Glutamatergic neuron (in vitro differentiated cells): Measurements from ENCODE around the gene RGS16. TPM values are rescaled to one million over a fixed set of nuclear protein-coding genes. Genes with fewer than 3 reads are reported as not detected.

Experiments
- DNase-seq: peaks from one replicate; pipeline ENCODE4 v3.0.0; 2022
- H3K27ac Mint-ChIP-seq: one replicate; pipeline ENCODE4 v1.8.0; 2020; ENCODE audit warnings: mild to moderate bottlenecking, mixed read lengths, inconsistent platforms; ENCODE audit not compliant: unreplicated experiment
- H3K27me3 Mint-ChIP-seq: one replicate; pipeline ENCODE4 v1.8.0; 2020; ENCODE audit warnings: mild to moderate bottlenecking, moderate library complexity, mixed read lengths, inconsistent platforms; ENCODE audit not compliant: unreplicated experiment
- H3K36me3 Mint-ChIP-seq: one replicate; pipeline ENCODE4 v1.8.0; 2020; ENCODE audit warnings: mild to moderate bottlenecking, mixed read lengths, inconsistent platforms; ENCODE audit not compliant: unreplicated experiment
- H3K4me1 Mint-ChIP-seq: one replicate; pipeline ENCODE4 v1.8.0; 2020; ENCODE audit warnings: mild to moderate bottlenecking, low read depth, mixed read lengths, inconsistent platforms; ENCODE audit not compliant: unreplicated experiment
- H3K4me3 Mint-ChIP-seq: one replicate; pipeline ENCODE4 v1.8.0; 2020; ENCODE audit warnings: mild to moderate bottlenecking, mixed read lengths, inconsistent platforms; ENCODE audit not compliant: unreplicated experiment
- H3K9me3 Mint-ChIP-seq: one replicate; pipeline ENCODE4 v1.8.0; 2020; ENCODE audit warnings: mild to moderate bottlenecking, moderate library complexity, mixed read lengths, inconsistent platforms; ENCODE audit not compliant: unreplicated experiment
- total RNA-seq: library from RNA; stranded (reverse); fragmentation: NEBNext Ultra II Directional; extraction: Animal tissue kit (Norgen Biotek cat#: 25700); gene quantifications from one replicate; pipeline ENCODE4 v1.2.1, GENCODE V29; 2021; ENCODE audit not compliant: unreplicated experiment
- TF ChIP-seq, protein P1 (sequence below): fragments of 200-600 bp; sonication (generic); IDR thresholded peaks from one replicate; pipeline ENCODE4 v1.5.0; 2021; ENCODE audit not compliant: partially characterized antibody, unreplicated experiment

The RGS16 gene
- total RNA-seq, 1 donor from 2014 or later, result 37.2 TPM

DNA sequence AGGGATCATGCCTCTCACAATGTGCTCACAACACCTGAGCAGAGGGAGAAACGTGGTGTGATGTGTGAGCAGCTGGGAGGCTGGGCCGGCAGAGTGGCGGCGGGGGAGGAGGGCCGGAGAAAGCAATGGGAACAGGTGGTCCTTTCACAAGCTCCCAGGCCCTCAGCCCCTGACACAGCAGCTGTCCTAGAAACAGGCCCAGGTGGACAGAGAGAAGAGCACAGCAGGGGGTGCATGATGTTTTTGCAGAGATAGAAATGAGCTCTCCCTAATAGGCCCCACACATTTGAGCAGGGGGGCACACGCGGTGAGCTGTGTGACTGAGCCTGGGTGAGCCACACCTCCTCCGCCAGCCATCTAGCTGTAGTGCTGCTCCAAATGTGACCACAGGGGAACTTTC is 7.6 kb upstream of the RGS16 start:
- peaks cover 7% of the 10 kb centered on the region for H3K27me3 Mint-ChIP-seq
- DNase-seq, result peak; percentile 71
- peak overlapping the region; percentile 26 for H3K4me3 Mint-ChIP-seq
- peak overlapping the region; percentile 81 for H3K27ac Mint-ChIP-seq
- H3K36me3 Mint-ChIP-seq, result no peaks in the 10 kb centered on the region
- TF ChIP-seq, protein P1, sequence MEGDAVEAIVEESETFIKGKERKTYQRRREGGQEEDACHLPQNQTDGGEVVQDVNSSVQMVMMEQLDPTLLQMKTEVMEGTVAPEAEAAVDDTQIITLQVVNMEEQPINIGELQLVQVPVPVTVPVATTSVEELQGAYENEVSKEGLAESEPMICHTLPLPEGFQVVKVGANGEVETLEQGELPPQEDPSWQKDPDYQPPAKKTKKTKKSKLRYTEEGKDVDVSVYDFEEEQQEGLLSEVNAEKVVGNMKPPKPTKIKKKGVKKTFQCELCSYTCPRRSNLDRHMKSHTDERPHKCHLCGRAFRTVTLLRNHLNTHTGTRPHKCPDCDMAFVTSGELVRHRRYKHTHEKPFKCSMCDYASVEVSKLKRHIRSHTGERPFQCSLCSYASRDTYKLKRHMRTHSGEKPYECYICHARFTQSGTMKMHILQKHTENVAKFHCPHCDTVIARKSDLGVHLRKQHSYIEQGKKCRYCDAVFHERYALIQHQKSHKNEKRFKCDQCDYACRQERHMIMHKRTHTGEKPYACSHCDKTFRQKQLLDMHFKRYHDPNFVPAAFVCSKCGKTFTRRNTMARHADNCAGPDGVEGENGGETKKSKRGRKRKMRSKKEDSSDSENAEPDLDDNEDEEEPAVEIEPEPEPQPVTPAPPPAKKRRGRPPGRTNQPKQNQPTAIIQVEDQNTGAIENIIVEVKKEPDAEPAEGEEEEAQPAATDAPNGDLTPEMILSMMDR, result peak; percentile 20
- peaks cover 9% of the 10 kb centered on the region for H3K9me3 Mint-ChIP-seq
- peaks cover 65% of the 10 kb centered on the region for H3K4me1 Mint-ChIP-seq

DNA sequence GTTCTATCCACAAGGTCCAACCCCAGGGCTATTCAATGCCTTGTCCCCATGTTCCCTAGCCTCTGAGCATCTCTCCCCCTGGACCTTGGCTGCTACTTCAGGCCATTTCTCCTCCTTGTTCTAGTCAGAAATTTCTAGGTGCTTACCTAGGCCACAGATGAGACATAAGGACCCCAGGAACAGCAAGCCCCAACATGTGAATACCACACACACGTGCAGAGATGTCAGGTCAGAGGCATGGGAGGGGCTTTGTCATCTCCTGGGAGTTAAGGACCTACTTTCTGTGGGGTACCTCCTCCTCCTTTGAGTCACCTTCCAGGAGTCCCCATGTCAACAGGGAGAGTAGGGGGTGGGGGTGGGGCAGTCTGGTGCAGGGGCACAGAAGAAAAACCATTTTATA is 7.1 kb upstream of the RGS16 start:
- no peak for DNase-seq
- TF ChIP-seq, protein P1, result no peak
- Mint-ChIP-seq H3K27ac (peak overlapping the region; percentile 81), H3K27me3 (peaks cover 7% of the 10 kb centered on the region), H3K4me3 (peak overlapping the region; percentile 21), H3K36me3 (no peaks in the 10 kb centered on the region), H3K4me1 (peaks cover 63% of the 10 kb centered on the region), H3K9me3 (peaks cover 9% of the 10 kb centered on the region)

DNA sequence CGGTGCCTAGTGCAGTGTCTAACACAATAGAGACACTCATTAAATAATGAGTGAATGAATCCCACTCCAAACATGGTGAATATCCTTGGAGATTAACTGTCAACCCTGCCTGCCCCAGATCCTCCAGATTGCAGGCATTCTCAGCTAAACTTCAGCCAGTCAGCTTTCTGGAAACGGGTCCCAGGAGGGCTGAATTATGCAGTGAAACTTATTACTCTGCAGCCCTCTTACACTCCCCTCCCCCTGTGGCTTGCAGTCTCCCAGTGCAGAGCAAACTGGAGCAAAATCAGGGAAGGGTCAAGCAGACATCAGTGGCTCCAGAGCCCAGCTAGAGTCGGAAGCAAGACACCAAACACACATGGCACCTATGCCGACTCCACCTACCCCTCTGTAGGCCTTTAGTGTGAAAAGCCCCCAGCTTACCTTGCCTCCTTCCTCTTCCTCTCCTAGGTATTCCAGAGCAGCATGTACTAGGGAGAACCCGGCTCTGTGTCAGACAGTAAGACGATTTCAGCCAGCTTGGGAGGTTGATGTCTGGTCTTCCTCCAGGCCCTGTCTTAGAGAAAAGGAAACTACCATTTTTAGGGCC is 6.5 kb upstream of the RGS16 start:
- H3K4me1 Mint-ChIP-seq, result peaks cover 59% of the 10 kb centered on the region
- peak overlapping the region; percentile 21 for H3K4me3 Mint-ChIP-seq
- H3K9me3 Mint-ChIP-seq, result peaks cover 9% of the 10 kb centered on the region
- TF ChIP-seq, protein P1, result no peak
- peak overlapping the region; percentile 78 for H3K27ac Mint-ChIP-seq
- DNase-seq, result no peak
- no peaks in the 10 kb centered on the region for H3K36me3 Mint-ChIP-seq
- H3K27me3 Mint-ChIP-seq, result peaks cover 7% of the 10 kb centered on the region

DNA sequence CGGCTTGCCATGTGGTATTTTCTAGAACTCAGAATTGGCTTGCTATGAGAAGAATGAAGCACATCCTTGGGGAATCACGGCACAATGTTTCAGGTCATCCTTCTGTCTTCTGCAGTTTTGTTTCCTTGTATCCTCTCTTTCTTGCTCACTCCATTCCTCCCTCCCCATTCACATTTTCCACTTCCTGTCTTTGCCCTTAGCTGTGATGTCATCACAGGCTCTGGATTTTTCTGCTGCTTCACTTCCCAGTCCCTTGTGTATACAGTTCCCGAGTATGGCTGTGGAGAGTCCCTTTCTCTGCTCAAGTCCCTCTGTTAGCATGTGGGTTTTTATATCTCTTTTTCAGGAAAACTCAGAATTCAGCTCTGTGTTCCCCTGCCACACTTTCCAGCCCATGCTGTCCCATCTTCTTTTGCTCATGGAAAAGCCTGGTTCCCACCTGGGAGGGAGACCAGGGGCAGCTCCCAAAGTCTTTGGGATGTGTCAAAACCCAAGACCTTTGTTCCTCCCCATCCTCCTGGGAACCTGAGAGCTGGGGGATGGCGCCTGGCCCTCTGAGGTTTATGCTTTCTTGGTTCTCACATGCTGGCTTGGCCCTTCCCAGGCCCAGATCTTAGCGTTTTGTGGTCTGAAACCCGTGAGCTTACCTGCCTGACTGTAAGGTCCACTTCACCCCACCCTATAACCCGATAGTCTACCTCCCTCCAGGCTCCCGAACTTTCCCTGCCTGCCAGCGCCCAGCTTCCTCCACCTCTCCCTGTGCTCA is 4.8 kb upstream of the RGS16 start:
- Mint-ChIP-seq H3K27ac (no peak overlapping the region), H3K27me3 (peaks cover 7% of the 10 kb centered on the region), H3K4me3 (no peak overlapping the region), H3K9me3 (peaks cover 9% of the 10 kb centered on the region), H3K36me3 (no peaks in the 10 kb centered on the region), H3K4me1 (peaks cover 59% of the 10 kb centered on the region)
- TF ChIP-seq, protein P1, result no peak
- DNase-seq, result no peak

DNA sequence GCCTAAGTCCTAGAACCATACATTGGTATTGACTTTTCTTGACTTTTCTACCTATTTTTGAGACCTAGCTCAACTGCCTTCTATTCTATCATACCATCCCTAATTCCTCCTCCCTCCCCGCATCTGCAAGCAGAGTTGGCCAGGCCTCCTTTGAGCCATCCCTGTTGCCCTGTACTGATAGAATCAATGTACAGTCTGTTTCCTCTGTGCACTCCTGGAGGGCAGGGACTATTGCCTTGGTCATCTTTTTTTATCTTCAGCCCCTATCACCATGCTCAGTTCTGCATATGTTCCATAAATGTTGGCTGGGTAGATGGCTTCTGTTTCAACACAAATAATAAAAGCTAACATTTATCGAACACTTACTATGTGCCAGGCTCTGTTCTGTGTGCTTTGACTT is 4.0 kb upstream of the RGS16 start:
- H3K4me1 Mint-ChIP-seq, result peaks cover 54% of the 10 kb centered on the region
- H3K27me3 Mint-ChIP-seq, result peaks cover 6% of the 10 kb centered on the region
- H3K4me3 Mint-ChIP-seq, result no peak overlapping the region
- H3K27ac Mint-ChIP-seq, result no peak overlapping the region
- TF ChIP-seq, protein P1, result no peak
- no peak for DNase-seq
- H3K9me3 Mint-ChIP-seq, result peaks cover 9% of the 10 kb centered on the region
- H3K36me3 Mint-ChIP-seq, result no peaks in the 10 kb centered on the region
